Measurements from ENCODE around the gene KCNH5. TPM values are rescaled to one million over a fixed set of nuclear protein-coding genes. Genes with fewer than 3 reads are reported as not detected.

The KCNH5 gene
- total RNA-seq, 1 donor from 2014 or later, result not detected

DNA sequence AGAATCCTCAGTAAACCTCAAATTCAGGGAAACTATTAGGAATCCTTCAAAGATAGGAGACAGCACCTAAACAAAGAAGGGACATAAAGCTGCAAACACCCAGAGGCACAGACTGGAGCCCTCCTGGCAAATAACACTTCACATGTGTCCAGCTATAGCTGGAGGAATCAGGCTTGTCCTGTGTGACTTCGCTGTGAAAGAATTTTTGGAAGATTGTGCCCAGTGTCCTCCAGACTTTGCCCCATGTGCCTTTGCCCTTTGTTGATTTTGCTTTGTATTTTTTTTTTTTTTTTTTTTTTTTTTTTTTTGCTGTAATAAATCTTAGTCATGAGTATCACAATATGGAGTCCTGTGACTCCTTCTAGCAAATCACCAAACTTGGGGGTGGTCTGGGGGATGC lies 136.8 kb downstream of the KCNH5 start:
- H3K4me3 ChIP-seq (ENCODE audit: low read depth, low read length), result no peak overlapping the region
- TF ChIP-seq, protein P1, sequence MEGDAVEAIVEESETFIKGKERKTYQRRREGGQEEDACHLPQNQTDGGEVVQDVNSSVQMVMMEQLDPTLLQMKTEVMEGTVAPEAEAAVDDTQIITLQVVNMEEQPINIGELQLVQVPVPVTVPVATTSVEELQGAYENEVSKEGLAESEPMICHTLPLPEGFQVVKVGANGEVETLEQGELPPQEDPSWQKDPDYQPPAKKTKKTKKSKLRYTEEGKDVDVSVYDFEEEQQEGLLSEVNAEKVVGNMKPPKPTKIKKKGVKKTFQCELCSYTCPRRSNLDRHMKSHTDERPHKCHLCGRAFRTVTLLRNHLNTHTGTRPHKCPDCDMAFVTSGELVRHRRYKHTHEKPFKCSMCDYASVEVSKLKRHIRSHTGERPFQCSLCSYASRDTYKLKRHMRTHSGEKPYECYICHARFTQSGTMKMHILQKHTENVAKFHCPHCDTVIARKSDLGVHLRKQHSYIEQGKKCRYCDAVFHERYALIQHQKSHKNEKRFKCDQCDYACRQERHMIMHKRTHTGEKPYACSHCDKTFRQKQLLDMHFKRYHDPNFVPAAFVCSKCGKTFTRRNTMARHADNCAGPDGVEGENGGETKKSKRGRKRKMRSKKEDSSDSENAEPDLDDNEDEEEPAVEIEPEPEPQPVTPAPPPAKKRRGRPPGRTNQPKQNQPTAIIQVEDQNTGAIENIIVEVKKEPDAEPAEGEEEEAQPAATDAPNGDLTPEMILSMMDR (conservative IDR thresholded peaks at IDR 0.05; ENCODE audit: low read depth, low read length), result no peak
- DNase-seq (ENCODE audit: low read depth), result no peak

DNA sequence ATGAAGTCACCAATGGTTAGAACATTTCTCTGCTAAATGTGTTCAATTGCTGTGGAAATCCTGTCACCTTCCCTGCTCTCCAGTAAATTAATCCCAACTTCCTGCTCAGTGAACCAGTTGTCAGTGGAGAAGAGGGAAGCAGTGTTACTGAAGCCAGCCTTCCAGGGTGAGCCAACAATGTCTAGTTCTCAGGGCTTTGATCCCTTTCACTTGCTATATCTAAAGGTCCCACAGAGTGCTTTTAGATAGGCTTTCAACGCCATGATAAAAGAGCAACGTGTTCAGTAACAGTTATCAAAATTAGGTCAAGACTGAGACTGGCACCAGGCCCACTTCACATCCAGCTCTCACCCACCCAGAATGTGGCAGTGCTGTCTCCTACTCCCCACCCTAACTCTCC lies 139.7 kb downstream of the KCNH5 start:
- DNase-seq (ENCODE audit: low read depth), result no peak
- H3K4me3 ChIP-seq (ENCODE audit: low read depth, low read length), result no peak overlapping the region
- TF ChIP-seq, protein P1 (conservative IDR thresholded peaks at IDR 0.05; ENCODE audit: low read depth, low read length), result no peak

DNA sequence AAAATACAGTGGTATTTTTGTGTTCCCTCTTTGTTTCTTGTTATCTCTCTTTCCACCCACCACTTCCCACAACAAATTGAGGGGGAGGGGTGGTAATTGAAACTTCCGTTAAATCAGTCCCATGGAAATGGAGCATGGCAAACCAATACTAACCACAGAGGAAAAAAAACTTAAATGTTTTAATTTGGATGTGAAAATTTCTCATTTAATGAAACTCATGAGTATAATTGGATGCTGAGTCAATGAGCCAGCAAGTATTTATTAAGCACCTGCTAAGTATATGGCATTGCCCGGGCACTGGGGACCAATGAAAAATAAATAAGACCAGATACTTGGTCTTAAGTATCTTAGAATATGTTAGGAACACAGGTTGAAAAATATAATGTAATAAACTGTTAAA lies 147.5 kb downstream of the KCNH5 start:
- no peak for DNase-seq (ENCODE audit: low read depth)
- TF ChIP-seq, protein P1 (conservative IDR thresholded peaks at IDR 0.05; ENCODE audit: low read depth, low read length), result no peak

DNA sequence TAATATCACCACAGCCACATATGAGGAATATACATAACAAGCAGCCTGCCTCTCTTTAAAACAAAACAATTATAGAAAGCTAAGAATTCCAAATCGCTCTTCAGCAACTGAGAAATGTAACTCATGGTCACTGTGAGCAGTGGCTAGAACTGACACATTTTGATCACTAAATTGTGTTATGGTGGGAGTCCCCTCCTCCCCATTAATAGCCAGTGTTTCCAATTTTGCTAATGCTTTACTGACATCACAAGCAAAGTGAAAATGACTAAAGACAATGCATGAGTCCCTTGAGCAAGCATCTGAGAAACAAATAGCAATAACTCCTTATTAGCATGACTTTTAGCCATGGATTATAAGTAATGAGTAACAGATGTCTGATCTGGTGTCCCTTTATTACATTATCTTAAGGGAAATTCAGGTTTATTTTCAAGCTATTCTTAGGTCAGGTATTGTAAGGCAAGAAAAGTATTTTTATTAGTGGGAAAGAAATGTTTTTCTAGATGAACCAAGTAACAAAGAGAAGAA lies 148.3 kb downstream of the KCNH5 start:
- no peak for DNase-seq (ENCODE audit: low read depth)
- no peak overlapping the region for H3K4me3 ChIP-seq (ENCODE audit: low read depth, low read length)
- TF ChIP-seq, protein P1 (conservative IDR thresholded peaks at IDR 0.05; ENCODE audit: low read depth, low read length), result no peak

More for the DNA sequence above, 147.5 kb downstream of the KCNH5 start:
- H3K4me3 ChIP-seq (ENCODE audit: low read depth, low read length), result no peak overlapping the region

DNA sequence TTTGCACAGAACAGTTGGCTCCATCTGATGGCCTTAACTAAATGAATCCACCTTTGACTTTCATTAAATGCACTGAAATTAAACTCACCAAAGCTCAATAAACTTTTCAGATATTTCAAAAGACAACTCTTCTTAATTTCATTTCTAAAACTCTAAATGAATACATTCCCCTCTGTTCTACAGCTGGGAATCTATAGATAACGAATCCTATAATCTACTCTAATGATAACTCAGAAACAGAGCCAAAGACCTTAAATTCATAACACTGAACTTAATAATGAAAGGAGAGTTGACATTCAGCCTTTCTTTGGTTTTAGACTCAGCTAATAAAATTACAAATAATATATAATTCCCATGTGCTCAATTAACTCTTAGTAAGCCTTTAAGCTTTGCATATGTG lies 150.5 kb downstream of the KCNH5 start:
- TF ChIP-seq, protein P1 (conservative IDR thresholded peaks at IDR 0.05; ENCODE audit: low read depth, low read length), result no peak
- DNase-seq (ENCODE audit: low read depth), result no peak
- no peak overlapping the region for H3K4me3 ChIP-seq (ENCODE audit: low read depth, low read length)

DNA sequence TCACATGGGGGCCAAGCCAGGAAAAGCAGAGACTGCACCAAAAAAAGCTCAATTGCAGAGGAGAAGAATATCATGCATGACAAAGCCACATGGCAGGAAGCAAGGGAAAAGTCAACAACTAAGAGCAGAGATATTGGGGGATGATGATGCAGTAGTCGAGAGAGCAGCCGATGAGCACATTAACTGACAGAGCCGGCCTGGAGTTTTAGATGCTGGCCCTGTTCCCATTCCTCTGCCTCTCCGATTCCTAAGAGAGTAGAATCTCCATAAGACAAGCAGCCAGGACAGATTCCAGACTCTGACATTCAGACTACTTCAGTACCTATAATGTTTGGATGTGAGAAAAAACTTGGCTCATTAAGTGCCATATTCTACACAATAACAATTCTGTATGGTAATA lies 155.9 kb downstream of the KCNH5 start:
- TF ChIP-seq, protein P1 (conservative IDR thresholded peaks at IDR 0.05; ENCODE audit: low read depth, low read length), result no peak
- DNase-seq (ENCODE audit: low read depth), result no peak
- H3K4me3 ChIP-seq (ENCODE audit: low read depth, low read length), result no peak overlapping the region

DNA sequence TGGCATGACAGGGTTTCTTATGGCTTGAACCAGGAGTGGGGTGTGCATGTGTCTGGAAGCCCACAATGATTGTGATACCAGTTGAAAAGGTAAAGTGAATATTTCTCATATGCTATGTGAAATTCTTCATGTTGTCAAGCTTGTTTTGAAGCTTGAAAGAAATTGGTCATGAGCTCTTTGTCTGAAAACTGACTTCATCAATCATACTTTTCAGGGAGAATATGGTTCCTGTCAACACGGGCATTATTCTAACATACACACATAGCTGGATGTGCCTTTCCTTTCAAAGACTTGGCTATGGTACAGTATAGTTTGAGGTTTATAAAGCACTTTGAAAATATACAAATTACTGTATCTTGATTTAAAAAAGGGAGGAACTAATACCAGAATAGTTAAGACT lies 158.8 kb downstream of the KCNH5 start:
- H3K4me3 ChIP-seq (ENCODE audit: low read depth, low read length), result no peak overlapping the region
- DNase-seq (ENCODE audit: low read depth), result no peak
- TF ChIP-seq, protein P1 (conservative IDR thresholded peaks at IDR 0.05; ENCODE audit: low read depth, low read length), result no peak
